ENCODE results near the gene B3GNT7.
"Not testable (repeated sequence)": the region's sequence is repeated elsewhere in the genome, so short reads cannot be mapped to it uniquely, and the experiment has no call there.

Gene B3GNT7

DNA sequence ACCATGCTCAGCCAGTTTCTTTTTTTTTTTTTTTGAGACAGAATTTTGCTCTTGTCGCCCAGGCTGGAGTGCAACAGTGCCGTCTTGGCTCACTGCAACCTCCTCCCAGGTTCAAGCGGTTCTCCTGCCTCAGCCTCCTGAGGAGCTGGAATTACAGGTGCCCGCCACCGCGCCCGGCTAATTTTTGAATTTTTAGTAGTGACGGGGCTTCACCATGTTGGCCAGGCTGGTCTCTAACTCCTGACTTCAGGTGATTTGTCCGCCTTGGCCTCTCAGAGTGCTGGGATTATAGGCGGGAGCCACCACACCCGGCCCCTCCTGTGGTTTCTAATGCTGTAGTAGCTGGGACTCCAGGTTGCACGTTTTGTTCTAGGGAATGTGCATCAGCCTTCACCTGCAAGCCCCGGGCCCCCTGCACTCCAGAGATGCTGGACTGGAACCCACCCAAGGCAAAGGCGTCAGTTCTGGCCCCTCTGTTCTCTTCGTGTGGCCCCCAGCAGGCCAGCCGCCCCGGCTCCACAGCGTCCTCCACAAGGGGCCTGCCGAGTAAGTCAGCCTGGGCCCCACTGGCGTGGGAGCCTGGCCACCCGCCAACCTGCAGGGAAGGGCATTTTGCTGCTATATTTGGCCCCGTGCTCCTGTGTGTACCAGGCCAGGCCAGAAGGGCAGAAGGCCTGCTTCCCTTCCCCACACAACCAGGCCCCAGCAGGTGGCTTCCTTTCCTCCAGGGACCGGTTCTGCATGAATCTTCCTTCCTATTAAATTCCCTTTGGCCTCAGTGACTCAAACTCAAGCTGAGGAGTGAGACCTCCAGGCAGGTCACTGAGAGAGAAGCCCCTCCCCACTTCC lies 25.7 kb upstream of the B3GNT7 start:
- DNase-seq: no peak

DNA sequence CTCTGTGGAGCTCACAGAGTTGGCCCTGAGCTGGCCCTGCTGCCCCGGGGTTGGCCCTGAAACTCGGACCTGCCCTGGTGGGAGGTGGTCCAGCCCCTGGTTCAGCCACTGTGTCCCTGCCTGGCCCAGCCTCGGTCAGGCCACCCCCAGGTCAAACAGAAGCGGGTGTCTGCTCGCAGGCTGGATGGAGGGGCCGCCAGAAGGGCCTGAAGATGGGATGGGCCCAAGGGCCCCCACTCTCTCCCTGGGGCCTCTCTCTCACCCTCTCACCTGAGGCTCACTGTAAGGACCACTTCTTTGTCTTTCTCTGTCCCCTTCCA lies 25.1 kb upstream of the B3GNT7 start:
- no peak for DNase-seq

GRCh38 chr2:231370749-231371429 lies 24.6 kb upstream of the B3GNT7 start:
- DNase-seq: no peak

- no peak for DNase-seq
These were observed 24.0 kb upstream of the B3GNT7 start for GRCh38 chr2:231371430-231372054.

DNA sequence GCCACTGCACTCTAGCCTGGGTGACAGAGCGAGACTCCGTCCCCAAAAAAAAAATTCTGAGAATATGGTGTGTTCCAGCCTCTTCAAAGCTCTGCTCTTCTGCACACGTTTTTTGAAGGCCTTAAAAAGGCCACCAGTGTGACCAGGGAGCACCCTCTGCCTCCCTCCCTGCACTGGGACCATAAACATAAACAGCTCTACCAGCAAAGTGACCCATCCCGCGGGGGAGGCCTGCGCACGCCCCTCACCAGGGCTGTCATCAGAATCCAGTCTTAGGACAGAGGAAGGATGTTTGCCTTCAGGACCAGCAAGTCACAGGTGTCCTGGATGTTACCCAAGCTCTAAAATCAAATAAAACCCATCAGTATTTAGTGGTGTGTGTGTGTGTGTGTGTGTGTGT lies 23.2 kb upstream of the B3GNT7 start:
- DNase-seq: no peak

- DNase-seq: no peak
These were observed 22.3 kb upstream of the B3GNT7 start for GRCh38 chr2:231373184-231373583.

- no peak for DNase-seq
These were observed 21.6 kb upstream of the B3GNT7 start for GRCh38 chr2:231373786-231374349.

DNA sequence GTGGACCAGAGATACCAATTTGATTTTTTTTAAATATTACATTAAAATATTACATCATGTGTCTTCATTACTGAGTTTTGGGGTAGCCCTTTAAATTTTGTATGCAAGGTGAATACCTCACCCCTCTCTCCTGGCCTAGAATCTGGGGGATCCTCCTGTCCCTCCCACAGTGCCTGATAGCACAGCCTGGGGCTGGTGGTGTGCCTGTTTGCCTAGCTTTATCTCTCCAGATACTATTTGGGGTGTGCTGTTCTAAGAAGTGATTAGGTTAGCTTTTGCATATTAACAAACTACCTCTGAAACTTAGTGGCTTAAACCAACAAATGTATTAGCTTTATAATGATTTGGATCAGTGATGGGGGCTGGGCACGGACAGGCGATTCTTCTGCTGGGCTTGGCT lies 20.7 kb upstream of the B3GNT7 start:
- DNase-seq: no peak

DNA sequence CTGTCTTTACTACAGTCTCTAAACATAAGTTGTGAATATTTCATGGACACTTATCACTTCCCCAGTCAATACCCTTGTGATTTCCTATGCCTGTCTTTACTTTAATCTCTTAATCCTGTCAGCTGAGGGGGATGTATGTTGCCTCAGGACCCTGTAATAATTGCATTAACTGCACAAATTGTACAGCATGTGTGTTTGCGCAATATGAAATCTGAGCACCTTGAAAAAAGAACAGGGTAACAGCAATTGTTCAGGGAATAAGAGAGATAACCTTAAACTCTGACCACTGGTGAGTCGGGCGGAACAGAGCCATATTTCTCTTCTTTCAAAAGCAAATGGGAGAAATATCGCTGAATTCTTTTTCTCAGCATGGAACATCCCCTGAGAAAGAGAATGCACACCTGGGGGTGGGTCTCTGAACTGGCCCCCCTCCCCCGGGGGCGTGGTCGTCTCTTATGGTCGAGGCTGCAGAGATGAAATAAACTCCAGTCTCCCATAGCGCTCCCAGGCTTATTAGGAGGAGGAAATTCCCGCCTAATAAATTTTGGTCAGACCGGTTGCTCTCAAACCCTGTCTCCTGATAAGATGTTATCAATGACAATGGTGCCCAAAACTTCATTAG lies 19.4 kb upstream of the B3GNT7 start:
- not testable (repeated sequence) for DNase-seq

- no peak for DNase-seq
These were observed 18.7 kb upstream of the B3GNT7 start for GRCh38 chr2:231376857-231377256.

- DNase-seq: no peak
These were observed 17.3 kb upstream of the B3GNT7 start for GRCh38 chr2:231378026-231378722.

- DNase-seq: no peak
These were observed 16.0 kb upstream of the B3GNT7 start for GRCh38 chr2:231379266-231380215.

DNA sequence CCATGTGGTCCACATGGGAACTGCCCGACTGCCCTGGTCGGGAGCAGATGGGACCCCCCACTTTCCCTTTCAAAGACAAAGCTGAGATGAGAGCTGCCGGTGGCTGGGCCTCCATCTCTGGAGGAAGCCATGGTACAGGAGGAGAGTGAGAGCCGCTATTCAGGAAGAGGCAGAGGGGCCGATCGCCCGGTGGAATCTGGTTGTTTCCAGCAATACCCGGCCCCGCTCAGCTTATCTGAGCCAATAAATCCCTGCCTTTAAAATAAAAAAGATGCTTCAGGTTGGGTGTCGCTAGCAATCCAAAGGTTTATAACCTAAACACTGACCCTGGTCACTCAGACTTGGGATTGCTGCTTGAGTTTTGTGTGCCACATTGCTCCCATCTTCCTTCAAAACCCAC lies 15.2 kb upstream of the B3GNT7 start:
- no peak for DNase-seq

DNA sequence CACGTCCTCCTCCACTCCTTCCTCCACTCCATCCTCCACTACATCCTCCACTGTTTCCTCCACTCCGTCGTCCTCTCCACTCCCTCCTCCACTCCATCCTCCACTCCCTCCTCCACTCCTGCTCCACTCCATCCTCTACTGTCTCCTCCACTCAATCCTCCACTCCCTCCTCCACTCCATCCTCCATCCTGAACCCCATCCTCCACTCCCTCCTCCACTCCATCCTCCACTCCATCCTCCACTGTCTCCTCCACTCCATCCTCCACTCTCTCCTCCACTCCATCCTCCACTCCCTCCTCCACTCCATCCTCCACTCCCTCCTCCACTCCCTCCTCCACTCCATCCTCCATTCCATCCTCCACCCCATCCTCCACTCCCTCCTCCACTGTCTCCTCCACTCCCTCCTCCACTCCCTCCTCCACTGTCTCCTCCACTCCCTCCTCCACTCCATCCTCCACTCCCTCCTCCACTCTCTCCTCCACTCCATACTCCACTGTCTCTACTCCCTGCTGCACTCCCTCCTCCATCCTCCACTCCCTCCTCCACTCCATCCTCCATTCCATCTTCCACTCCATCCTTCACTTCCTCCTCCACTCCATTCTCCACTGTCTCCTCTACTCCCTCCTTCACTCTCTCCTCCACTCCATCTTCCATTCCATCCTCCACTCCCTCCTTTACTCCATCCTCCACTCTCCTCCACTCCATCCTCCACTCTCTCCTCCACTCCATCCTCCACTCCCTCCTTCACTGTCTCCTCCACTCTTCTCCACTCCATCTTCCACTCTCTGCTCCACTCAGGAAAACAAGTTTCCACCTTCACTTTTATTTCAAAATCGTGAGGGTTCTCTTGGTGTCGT lies 14.3 kb upstream of the B3GNT7 start:
- DNase-seq: no peak

DNA sequence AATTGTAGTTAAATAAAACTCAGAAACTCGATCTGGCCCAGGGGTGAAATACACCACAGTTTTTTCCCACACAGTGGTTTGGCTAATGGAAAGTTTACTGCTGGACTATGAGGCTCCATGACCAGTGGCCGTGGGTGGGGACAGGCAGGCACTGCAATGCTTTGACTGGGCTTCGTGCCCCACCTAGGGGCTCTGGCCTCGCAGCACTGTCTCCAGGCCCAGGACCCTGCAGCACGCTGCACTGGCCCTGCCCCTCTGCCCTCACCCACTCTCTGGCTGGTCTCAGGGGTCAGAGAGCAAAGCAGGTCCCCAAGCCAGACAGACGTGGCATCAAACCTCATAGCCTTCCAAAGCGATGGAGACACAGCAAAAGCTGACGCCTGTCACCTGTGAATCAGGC lies 13.4 kb upstream of the B3GNT7 start:
- DNase-seq: no peak

GRCh38 chr2:231383416-231384108 lies 11.9 kb upstream of the B3GNT7 start:
- DNase-seq: no peak

DNA sequence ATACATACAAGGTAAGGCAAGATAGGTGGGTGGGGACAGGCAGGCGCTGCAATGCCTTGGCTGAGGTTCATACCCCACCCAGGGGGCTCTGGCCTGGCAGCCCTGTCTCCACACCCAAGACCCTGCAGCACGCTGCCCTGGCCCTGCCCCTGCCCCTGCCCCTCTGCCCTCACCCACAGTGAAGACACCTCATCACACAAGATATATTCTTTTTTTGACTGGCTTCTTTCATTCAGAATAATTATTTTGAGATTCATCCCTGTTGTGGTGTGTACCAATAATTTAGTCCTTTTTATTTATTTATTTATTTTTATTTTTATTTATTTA lies 11.4 kb upstream of the B3GNT7 start:
- no peak for DNase-seq

DNA sequence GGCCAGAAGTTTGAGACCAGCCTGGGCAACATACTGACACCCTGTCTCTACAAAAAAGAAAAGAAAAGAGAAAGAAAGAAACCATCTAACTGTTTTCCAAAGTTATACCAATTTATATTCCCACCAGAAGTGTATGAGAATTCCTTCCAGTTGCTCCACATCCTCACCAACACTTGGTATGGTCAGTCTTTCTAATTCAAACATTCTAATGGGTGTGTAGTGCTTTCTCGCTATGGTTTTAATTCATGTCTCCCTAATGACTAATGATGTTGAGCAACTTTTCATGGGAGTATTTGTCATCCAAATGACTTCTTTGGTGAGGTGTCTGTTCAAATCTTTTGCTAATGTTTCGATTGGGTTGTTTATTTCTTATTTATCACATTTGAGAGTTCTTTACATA lies 10.5 kb upstream of the B3GNT7 start:
- DNase-seq: no peak

GRCh38 chr2:231385429-231385828 lies 10.1 kb upstream of the B3GNT7 start:
- DNase-seq: no peak

DNA sequence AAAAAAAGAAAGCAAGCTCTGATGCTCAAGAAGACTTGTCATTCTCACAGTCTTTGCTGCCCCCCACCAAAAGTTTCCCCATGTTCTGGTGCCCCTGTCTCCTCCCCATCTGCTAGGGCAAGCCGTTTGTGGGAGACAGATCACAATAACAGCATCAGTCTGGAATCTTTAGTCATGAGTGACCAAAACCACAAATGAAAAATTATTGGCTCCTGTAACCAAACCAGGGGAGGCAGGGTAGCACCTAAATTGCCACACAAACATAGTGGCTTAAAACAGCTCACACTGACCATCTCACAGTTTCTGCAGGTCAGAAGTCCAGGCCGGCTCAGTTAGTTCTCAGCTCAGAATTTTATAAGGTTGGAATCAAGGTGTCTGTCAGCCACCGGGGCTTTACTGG lies 9.1 kb upstream of the B3GNT7 start:
- DNase-seq: no peak
